Fibroblast of lung (primary cell): ENCODE data around the gene MAK. TPM values are rescaled to one million over a fixed set of nuclear protein-coding genes. Genes with fewer than 3 reads are reported as not detected.

ENCODE experiments used
- DNase-seq, 2 donors: peaks; one replicate each; pipeline versions ENCODE4 v3.0.0 to v3.0.0-alpha.2; 2010; ENCODE audit warnings: low read depth in 2 of 2
- H2AFZ ChIP-seq: 2 replicates; pipeline ENCODE4 v1.5.1; 2012; ENCODE audit warnings: low read length, control low read depth, inconsistent platforms
- H3K27ac ChIP-seq: 2 replicates; pipeline ENCODE4 v1.5.1; 2011; ENCODE audit warnings: low read length, control low read depth; ENCODE audit not compliant: insufficient read depth
- H3K27me3 ChIP-seq: 2 replicates; pipeline ENCODE4 v1.5.1; 2011; ENCODE audit warnings: mild to moderate bottlenecking, low read length; ENCODE audit not compliant: control insufficient read depth, insufficient read depth
- H3K36me3 ChIP-seq: 2 replicates; pipeline ENCODE4 v1.5.1; 2011; ENCODE audit warnings: low read length; ENCODE audit not compliant: control insufficient read depth, insufficient read depth
- H3K4me1 ChIP-seq: 2 replicates; pipeline ENCODE4 v1.5.1; 2011; ENCODE audit warnings: low read length; ENCODE audit not compliant: control insufficient read depth, insufficient read depth; ENCODE audit errors: extremely low read depth
- H3K4me2 ChIP-seq: 2 replicates; pipeline ENCODE4 v1.5.1; 2011; ENCODE audit warnings: low read length, control low read depth; ENCODE audit not compliant: insufficient read depth; ENCODE audit errors: extremely low read depth
- H3K4me3 ChIP-seq, 4 experiments: fragments of 200-600 bp in 1 of 4; sonication (generic) in 1 of 4; replicated peaks in 1 of 4; 2 replicates each; pipeline ENCODE4 v1.5.1; 2011 to 2016; ENCODE audit warnings: low read length in 4 of 4, low read depth in 3 of 4, mild to moderate bottlenecking in 3 of 4, control low read depth in 2 of 4, inconsistent platforms in 1 of 4, mixed read lengths in 1 of 4; ENCODE audit not compliant: insufficient read depth in 1 of 4; ENCODE audit errors: control extremely low read depth in 1 of 4
- H3K79me2 ChIP-seq: 2 replicates; pipeline ENCODE4 v1.5.1; 2012; ENCODE audit warnings: mild to moderate bottlenecking, low read length, inconsistent platforms; ENCODE audit not compliant: control insufficient read depth, insufficient read depth
- H3K9ac ChIP-seq: 2 replicates; pipeline ENCODE4 v1.5.1; 2011; ENCODE audit warnings: mild to moderate bottlenecking, low read length, control low read depth; ENCODE audit not compliant: insufficient read depth
- H3K9me3 ChIP-seq: 2 replicates; pipeline ENCODE4 v1.5.1; 2012; ENCODE audit warnings: low read depth, low read length; ENCODE audit not compliant: control insufficient read depth, insufficient read depth
- H4K20me1 ChIP-seq: 2 replicates; pipeline ENCODE4 v1.5.1; 2011; ENCODE audit warnings: low read length; ENCODE audit not compliant: control insufficient read depth, insufficient read depth; ENCODE audit errors: extremely low read depth
- CTCF ChIP-seq, 2 donors: IDR thresholded peaks in 1 of 2; conservative IDR thresholded peaks in 1 of 2; 1 replicate in 1 of 2; 2 replicates in 1 of 2; pipeline ENCODE4 v1.5.1; 2011 to 2012; ENCODE audit warnings: low read length in 2 of 2, control low read depth in 1 of 2, inconsistent platforms in 1 of 2, low read depth in 1 of 2, mild to moderate bottlenecking in 1 of 2
- EZH2 ChIP-seq: IDR thresholded peaks from 2 replicates; pipeline ENCODE4 v1.5.1; 2012; ENCODE audit warnings: low read length, control low read depth, mild to moderate bottlenecking; ENCODE audit errors: missing control alignments
- polyA plus RNA-seq, 2 donors: library from polyadenylated mRNA; depleted of rRNA in 1 of 2; stranded (reverse) in 1 of 2; unstranded in 1 of 2; fragments of >200 nt; gene quantifications; 2 replicates each; pipeline ENCODE4 v1.2.1, GENCODE V29; 2011 to 2012; ENCODE audit warnings: missing spikeins in 1 of 2
- total RNA-seq: library from RNA; depleted of rRNA; stranded (reverse); fragments of >200 nt; gene quantifications from 2 replicates; pipeline ENCODE4 v1.2.1, GENCODE V29; 2014

The MAK gene
- total and polyA plus RNA-seq, 2 donors (not counting 1 experiment from before 2014, with no cell fraction given): 0.01 TPM; not detected in 1

GRCh38 chr6:10713962-10714361 lies 124.4 kb downstream of the MAK start:
- H4K20me1 ChIP-seq: no peaks in the 10 kb centered on the region
- TF ChIP-seq CTCF (conservative IDR thresholded peaks at IDR 0.05 in 1 of 2, IDR thresholded peaks at IDR 0.05 in 1 of 2; ENCODE audit: low read depth in 1 of 2, low read length in 2 of 2) (no peak), EZH2 (no peak)
- H2AFZ ChIP-seq: no peak overlapping the region
- H3K79me2 ChIP-seq: no peaks in the 10 kb centered on the region
- no peak overlapping the region for H3K4me2 ChIP-seq
- DNase-seq: no peak
- H3K27ac ChIP-seq: no peak overlapping the region
- no peak overlapping the region for H3K4me3 ChIP-seq
- peaks cover 2% of the 10 kb centered on the region for H3K36me3 ChIP-seq
- no peaks in the 10 kb centered on the region for H3K9me3 ChIP-seq
- no peaks in the 10 kb centered on the region for H3K27me3 ChIP-seq
- H3K4me1 ChIP-seq: no peaks in the 10 kb centered on the region
- H3K9ac ChIP-seq: no peak overlapping the region

Other genes starting within 250 kb of the MAK start
- 0.26 and 0.33 TPM in 2 replicates for gene C6orf52, start 143.9 kb downstream of the MAK start, total RNA-seq
- 0.26 and 1.1 TPM in 2 replicates for gene C6orf52, start 143.9 kb downstream of the MAK start, polyA plus RNA-seq
- gene PAK1IP1, start 143.6 kb downstream of the MAK start, total RNA-seq: 16.3 and 19.3 TPM in 2 replicates
- gene PAK1IP1, start 143.6 kb downstream of the MAK start, polyA plus RNA-seq: 27.3 and 33.0 TPM in 2 replicates
- gene TMEM14C, start 115.5 kb downstream of the MAK start, total RNA-seq: 123 and 124 TPM in 2 replicates
- gene TMEM14C, start 115.5 kb downstream of the MAK start, polyA plus RNA-seq: 183 and 246 TPM in 2 replicates
- gene TMEM14B, start 90.7 kb downstream of the MAK start, total RNA-seq: 52.1 and 58.3 TPM in 2 replicates
- gene TMEM14B, start 90.7 kb downstream of the MAK start, polyA plus RNA-seq: 109 and 113 TPM in 2 replicates
- not detected in 2 replicates for gene GCM2, start 43.5 kb upstream of the MAK start, total RNA-seq
- gene GCM2, start 43.5 kb upstream of the MAK start, polyA plus RNA-seq: not detected in 2 replicates
- gene SYCP2L, start 48.5 kb upstream of the MAK start, total RNA-seq: under 0.01 and 0.26 TPM in 2 replicates
- 0.02 TPM in 1 of 2 replicates, not detected in the other for gene SYCP2L, start 48.5 kb upstream of the MAK start, polyA plus RNA-seq
- under 0.01 and 1.0 TPM in 2 replicates for gene ELOVL2, start 205.8 kb upstream of the MAK start, total RNA-seq
- gene ELOVL2, start 205.8 kb upstream of the MAK start, polyA plus RNA-seq: 1.7 and 13.9 TPM in 2 replicates